ENCODE results near the gene NCF4.
A peak's percentile ranks its signal among the peaks of the same experiment; 100 is the strongest.

Gene NCF4

DNA sequence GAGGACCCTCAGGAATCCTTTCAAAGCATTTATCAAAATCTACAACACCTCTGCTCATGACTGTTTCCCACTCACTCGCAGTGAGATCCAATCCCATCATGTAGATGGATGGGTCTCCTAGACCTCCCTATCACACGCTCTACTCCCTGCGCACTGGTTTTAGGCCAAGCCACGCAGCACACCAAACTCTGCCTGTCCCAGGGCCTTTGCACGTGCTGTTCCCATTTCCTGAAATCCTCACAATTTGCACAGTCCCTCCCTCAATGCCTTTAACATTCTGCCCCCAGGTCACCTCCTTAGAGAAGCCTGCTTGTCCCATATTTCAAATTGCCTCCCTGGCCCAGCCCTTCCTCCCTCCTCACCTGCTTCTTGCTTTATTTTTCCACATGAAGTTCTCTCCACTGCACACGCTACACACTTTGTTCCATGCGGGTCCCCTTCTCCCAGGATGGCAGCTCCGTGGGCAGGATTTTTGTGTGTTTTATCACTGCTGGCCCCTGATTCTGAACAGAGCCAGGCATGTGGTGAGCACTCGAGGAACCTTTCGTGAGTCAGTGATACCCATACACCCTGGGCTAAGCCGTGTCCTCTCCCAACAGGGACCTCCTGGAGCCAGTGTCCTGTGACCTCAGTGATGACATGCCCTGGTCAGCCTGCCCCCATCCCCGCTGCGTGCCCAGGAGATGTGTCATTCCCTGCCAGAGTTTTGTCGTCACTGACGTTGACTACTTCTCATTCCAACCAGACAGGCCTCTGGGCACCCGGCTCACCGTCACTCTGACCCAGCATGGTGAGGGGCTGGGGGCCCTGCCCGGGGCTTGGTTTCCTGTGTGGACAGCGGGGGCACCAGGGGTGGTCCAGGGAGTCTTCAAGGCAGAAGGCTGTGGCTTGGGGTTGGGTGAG, 64.8 kb downstream of the NCF4 start:
- ATAC-seq (replicated peaks; ENCODE audit: extremely low read depth, poor library complexity, severe bottlenecking) (no peak), DNase-seq (ENCODE audit: low spot score in 2 of 2) (no peak)
- Mint-ChIP-seq H3K36me3 (ENCODE audit: insufficient read depth) (peaks cover 4% of the 10 kb centered on the region), H3K27ac (ENCODE audit: low read depth) (no peak overlapping the region), H3K4me3 (no peak overlapping the region), H3K9me3 (no peaks in the 10 kb centered on the region), H3K4me1 (no peaks in the 10 kb centered on the region), H3K27me3 (peaks cover 64% of the 10 kb centered on the region)

DNA sequence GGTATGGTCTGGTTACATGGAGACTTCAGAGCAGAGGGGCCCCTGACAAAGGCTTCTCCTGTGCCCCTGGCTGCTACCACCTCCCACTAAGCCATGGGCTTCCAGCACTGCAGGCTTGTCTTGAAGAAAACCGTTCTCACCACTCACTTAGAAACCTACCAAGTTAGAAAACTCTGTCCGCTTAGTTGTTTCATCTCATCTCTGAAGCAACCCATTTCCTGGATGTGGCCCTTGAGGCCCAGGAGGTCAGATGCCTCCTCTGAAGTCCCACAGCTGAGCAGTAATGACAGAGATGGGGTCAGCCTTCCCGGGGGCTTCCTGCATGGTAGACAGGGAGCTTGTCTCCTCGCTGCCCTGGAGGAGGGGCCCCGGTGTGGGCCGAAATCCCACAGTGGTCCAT, 65.5 kb downstream of the NCF4 start:
- H3K36me3 Mint-ChIP-seq (ENCODE audit: insufficient read depth) = peaks cover 4% of the 10 kb centered on the region
- DNase-seq (ENCODE audit: low spot score in 2 of 2) (no peak), ATAC-seq (replicated peaks; ENCODE audit: extremely low read depth, poor library complexity, severe bottlenecking) (no peak)
- no peaks in the 10 kb centered on the region for H3K9me3 Mint-ChIP-seq
- H3K4me1 Mint-ChIP-seq = no peaks in the 10 kb centered on the region
- H3K27me3 Mint-ChIP-seq = peaks cover 70% of the 10 kb centered on the region
- H3K4me3 Mint-ChIP-seq = no peak overlapping the region
- H3K27ac Mint-ChIP-seq (ENCODE audit: low read depth) = no peak overlapping the region

DNA sequence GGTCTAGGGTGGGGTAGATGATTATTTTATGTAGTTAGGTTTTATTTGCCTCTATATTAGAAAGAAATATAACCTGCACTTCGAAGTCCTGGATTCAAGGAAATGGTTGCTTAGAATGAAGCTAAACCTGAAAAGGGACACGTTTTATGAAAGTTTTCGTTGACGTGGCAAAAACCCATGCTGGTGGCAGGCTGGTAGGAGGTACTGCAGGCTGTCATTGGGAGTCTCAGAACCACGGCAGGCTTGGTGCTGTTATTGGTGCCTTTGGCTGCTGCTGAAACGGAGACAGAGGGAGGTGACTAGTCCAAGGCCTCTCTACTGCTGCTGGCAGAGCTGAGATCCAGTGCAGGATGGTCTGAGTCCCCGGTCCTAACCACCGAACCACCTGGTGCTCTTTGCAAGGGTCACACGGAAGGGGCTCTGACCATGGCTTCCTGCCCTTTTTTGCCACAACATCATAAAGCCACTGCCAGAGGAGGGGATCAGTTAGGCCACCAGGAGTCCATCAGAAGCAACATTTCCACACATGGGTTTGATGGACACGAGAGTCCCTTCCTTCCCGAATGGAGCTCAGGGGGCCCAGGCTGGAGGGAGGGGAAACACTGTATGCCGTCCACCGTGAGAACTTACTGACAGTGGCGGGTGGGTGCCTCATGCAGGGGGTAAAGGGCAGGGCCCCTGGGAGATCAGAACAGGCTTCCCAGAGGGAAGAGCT, 66.1 kb downstream of the NCF4 start:
- Mint-ChIP-seq H3K27me3 (peaks cover 73% of the 10 kb centered on the region), H3K27ac (ENCODE audit: low read depth) (peak overlapping the region; percentile 29), H3K4me3 (no peak overlapping the region), H3K4me1 (no peaks in the 10 kb centered on the region), H3K36me3 (ENCODE audit: insufficient read depth) (peaks cover 4% of the 10 kb centered on the region), H3K9me3 (no peaks in the 10 kb centered on the region)
- no peak for DNase-seq (ENCODE audit: low spot score in 2 of 2)
- no peak for ATAC-seq (replicated peaks; ENCODE audit: extremely low read depth, poor library complexity, severe bottlenecking)

Data from central memory CD8-positive, alpha-beta T cell (primary cell).